ENCODE results near the gene EMP3. TPM values are rescaled to one million over a fixed set of nuclear protein-coding genes. Genes with fewer than 3 reads are reported as not detected.

EMP3 gene
- total RNA-seq, 1 experiment from 2014 or later, result 92.9 TPM

- peak within 1 kb of the TSS; percentile 84 for H2AFZ ChIP-seq (ENCODE audit: low read depth, low read length, poor library complexity, severe bottlenecking)
- intact Hi-C loops (cut with micrococcal nuclease), result loop anchor here (5.0 kb wide), 1 partner anchor 33 kb away; no protein-coding TSS in a partner anchor
- BruUV-seq (replicated peaks), result no TSS peak
- peak; percentile 98 for TF ChIP-seq MAX (IDR thresholded peaks at IDR 0.05)
- no peak for TF ChIP-seq CTCF (IDR thresholded peaks at IDR 0.05 in 2 of 3, conservative IDR thresholded peaks at IDR 0.05 in 1 of 3; ENCODE audit: borderline replicate concordance in 1 of 3, insufficient read depth in 1 of 3, low read depth in 2 of 3, low read length in 2 of 3)
- TF ChIP-seq POLR2A (IDR thresholded peaks at IDR 0.05; ENCODE audit: borderline replicate concordance, extremely low read depth, insufficient read depth, insufficient read length), result peak; percentile 36
- TF ChIP-seq, protein P1, sequence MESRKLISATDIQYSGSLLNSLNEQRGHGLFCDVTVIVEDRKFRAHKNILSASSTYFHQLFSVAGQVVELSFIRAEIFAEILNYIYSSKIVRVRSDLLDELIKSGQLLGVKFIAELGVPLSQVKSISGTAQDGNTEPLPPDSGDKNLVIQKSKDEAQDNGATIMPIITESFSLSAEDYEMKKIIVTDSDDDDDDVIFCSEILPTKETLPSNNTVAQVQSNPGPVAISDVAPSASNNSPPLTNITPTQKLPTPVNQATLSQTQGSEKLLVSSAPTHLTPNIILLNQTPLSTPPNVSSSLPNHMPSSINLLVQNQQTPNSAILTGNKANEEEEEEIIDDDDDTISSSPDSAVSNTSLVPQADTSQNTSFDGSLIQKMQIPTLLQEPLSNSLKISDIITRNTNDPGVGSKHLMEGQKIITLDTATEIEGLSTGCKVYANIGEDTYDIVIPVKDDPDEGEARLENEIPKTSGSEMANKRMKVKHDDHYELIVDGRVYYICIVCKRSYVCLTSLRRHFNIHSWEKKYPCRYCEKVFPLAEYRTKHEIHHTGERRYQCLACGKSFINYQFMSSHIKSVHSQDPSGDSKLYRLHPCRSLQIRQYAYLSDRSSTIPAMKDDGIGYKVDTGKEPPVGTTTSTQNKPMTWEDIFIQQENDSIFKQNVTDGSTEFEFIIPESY (IDR thresholded peaks at IDR 0.05; ENCODE audit: extremely low read depth, insufficient replicate concordance, low read length), result no peak
- TF ChIP-seq ZFX (IDR thresholded peaks at IDR 0.05), result no peak
- TF ChIP-seq JUND (IDR thresholded peaks at IDR 0.05), result no peak
- TF ChIP-seq YY1 (IDR thresholded peaks at IDR 0.05; ENCODE audit: extremely low read depth, insufficient replicate concordance, low read depth, low read length), result no peak
- peak; percentile 89 for TF ChIP-seq EGR1 (IDR thresholded peaks at IDR 0.05; ENCODE audit: low read depth)
- no peak for TF ChIP-seq RAD21 (IDR thresholded peaks at IDR 0.05; ENCODE audit: low read depth)
- TF ChIP-seq CEBPB (IDR thresholded peaks at IDR 0.05; ENCODE audit: low read depth), result no peak
- no peak for TF ChIP-seq EZH2phosphoT487 (IDR thresholded peaks at IDR 0.05; ENCODE audit: borderline replicate concordance)
- TF ChIP-seq ELF1 (IDR thresholded peaks at IDR 0.05; ENCODE audit: borderline replicate concordance, low read depth), result no peak
- no peak for TF ChIP-seq SRF (IDR thresholded peaks at IDR 0.05; ENCODE audit: low read depth)
- no peak for TF ChIP-seq FOSL1 (IDR thresholded peaks at IDR 0.05; ENCODE audit: low read depth)
- no peak for TF ChIP-seq ATF3 (IDR thresholded peaks at IDR 0.05)
- TF ChIP-seq TCF7L2 (IDR thresholded peaks at IDR 0.05; ENCODE audit: borderline replicate concordance, extremely low read depth, insufficient read depth, insufficient read length), result peak; percentile 65
- TF ChIP-seq ZNF274 (IDR thresholded peaks at IDR 0.05; ENCODE audit: low read depth, low read length), result no peak
- no peak for TF ChIP-seq CBX3 (IDR thresholded peaks at IDR 0.05; ENCODE audit: low read depth)
- no peak for TF ChIP-seq EZH2 (IDR thresholded peaks at IDR 0.05)
- peak; percentile 93 for TF ChIP-seq SP1 (IDR thresholded peaks at IDR 0.05; ENCODE audit: low read depth)
- peak; percentile 57; the same call in 1 of the 2 replicates for TF ChIP-seq POLR2AphosphoS5 (IDR thresholded peaks at IDR 0.05; ENCODE audit: low read depth, low read length)
These were observed 38.7 kb downstream of the EMP3 start, which contains the start of the genes SYNGR4 and TMEM143 for GRCh38 chr19:48363810-48364597. TSS of gene SYNGR4 (plus strand) at chr19:48364367. CDS start at chr19:48365843, 1,476 bp downstream. TSS of gene TMEM143 (minus strand) at chr19:48363940. CDS start at chr19:48363920, 20 bp downstream.

More at GRCh38 chr19:48363810-48364597, 38.7 kb downstream of the EMP3 start, which contains the start of the genes SYNGR4 and TMEM143:
- H3K9me2 ChIP-seq (ENCODE audit: insufficient read depth), result no peaks in the 10 kb centered on the region
- H3K4me2 ChIP-seq (ENCODE audit: low read length), result peak within 1 kb of the TSS; percentile 92
- H3K36me3 ChIP-seq (ENCODE audit: control insufficient read depth in 1 of 2, insufficient read depth in 2 of 2, low read length in 2 of 2), result no peaks in the 10 kb centered on the region
- no peaks in the 10 kb centered on the region for H3K9me3 ChIP-seq (ENCODE audit: control insufficient read depth in 1 of 2, insufficient read depth in 1 of 2, low read depth in 1 of 2, low read length in 2 of 2)
- H3K4me3 ChIP-seq (replicated peaks in 1 of 2; ENCODE audit: low read depth in 1 of 2, low read length in 2 of 2), result peak within 1 kb of the TSS; percentile 62 to 69
- H3K9ac ChIP-seq (ENCODE audit: low read length), result peak within 1 kb of the TSS; percentile 83
- ATAC-seq (peak; percentile 84), DNase-seq (ENCODE audit: low read depth, low spot score) (peak; percentile 99)
- H4K20me1 ChIP-seq (ENCODE audit: insufficient read depth), result no peaks in the 10 kb centered on the region
- POLR2A ChIA-PET, result interaction anchor here (0.6 to 2.4 kb wide), 13 partner anchors 10 to 1089 kb away, joined by 3 to 30 read pairs (median 4); partner anchors contain the start of genes ALDH16A1, EMP3, KDELR1 and RPL18
- no peaks in the 10 kb centered on the region for H3K79me2 ChIP-seq (ENCODE audit: insufficient read depth, low read length)
- H3K4me1 ChIP-seq (ENCODE audit: control insufficient read depth in 1 of 2, insufficient read depth in 2 of 2, low read length in 2 of 2), result peaks cover 5 to 24% of the 10 kb centered on the region in 2 experiments
- RAD21 ChIA-PET (ENCODE audit: low non-redundant PET in 1 of 2, low total read pairs in 2 of 2, uncharacterized antibody in 2 of 2, unreplicated experiment in 2 of 2), result interaction anchor here (0.8 to 1.1 kb wide), 4 partner anchors 10 to 124 kb away, joined by 3 to 7 read pairs (median 4); partner anchors contain the start of gene KDELR1 (in 1 of the 2)
- H3K27ac ChIP-seq (ENCODE audit: low read depth, low read length), result peak within 1 kb of the TSS; percentile 86
- no peaks in the 10 kb centered on the region for H3K27me3 ChIP-seq (ENCODE audit: insufficient read depth, low read length)
- CTCF ChIA-PET, result interaction anchor here (0.6 to 2.5 kb wide), 12 partner anchors 9 to 225 kb away, joined by 3 to 24 read pairs (median 5); partner anchors contain the start of genes GRIN2D and KDELR1

All from HCT116 (cell line).